A549 (cell line): Measurements from ENCODE around the gene GABRA4. TPM values are rescaled to one million over a fixed set of nuclear protein-coding genes. Genes with fewer than 3 reads are reported as not detected.

ENCODE experiments used
- ATAC-seq, 2 experiments: fragments of 200-7000 bp in 1 of 2; fragments of >200 bp in 1 of 2; cut with Nextera tagmentation in 1 of 2; cut with Tn5 transposase in 1 of 2; 3 replicates each; pipeline versions ENCODE4 v1.8.0 to v1.9.1; 2018 to 2020; ENCODE audit warnings: mild to moderate bottlenecking in 1 of 2, moderate library complexity in 1 of 2
- CTCF ChIA-PET: fragments of 300-600 bp; sonication (Branson Sonifier 250); formaldehyde crosslinking; extraction: SDS; loops from one replicate; lab custom pipeline; 2021; ENCODE audit warnings: antibody characterized with exemption, inconsistent platforms; lab: Yijun Ruan, JAX
- POLR2A ChIA-PET: fragments of 350-600 bp; formaldehyde crosslinking; extraction: SDS; loops from one replicate; lab custom pipeline; 2021; ENCODE audit warnings: antibody characterized with exemption, inconsistent platforms; lab: Yijun Ruan, JAX
- DNase-seq, 2 experiments: peaks; one replicate each; pipeline versions ENCODE4 v3.0.0 to v3.0.0-alpha.2; 2011 to 2016; ENCODE audit warnings: low read depth in 1 of 2, low spot score in 1 of 2
- FAIRE-seq: peaks from 2 replicates; lab custom pipeline; 2011; peaks lifted over from hg19 to GRCh38; lab: Jason Lieb, UNC
- H3K27ac ChIP-seq, 2 experiments: fragments of >200 bp; sonication (Bioruptor Twin); formaldehyde crosslinking; 3 replicates each; pipeline ENCODE4 v1.5.1; 2016 to 2017
- H3K4me1 ChIP-seq: fragments of >200 bp; sonication (Bioruptor Twin); formaldehyde crosslinking; 3 replicates; pipeline ENCODE4 v1.6.1; 2016
- H3K4me2 ChIP-seq: fragments of >200 bp; sonication (Bioruptor Twin); formaldehyde crosslinking; 3 replicates; pipeline ENCODE4 v1.6.1; 2016
- H3K4me3 ChIP-seq: fragments of >200 bp; sonication (Bioruptor Twin); formaldehyde crosslinking; 3 replicates; pipeline ENCODE4 v1.5.1; 2016
- H3K9me3 ChIP-seq: fragments of >200 bp; sonication (Bioruptor Twin); formaldehyde crosslinking; 3 replicates; pipeline ENCODE4 v1.6.1; 2016
- BHLHE40 ChIP-seq: IDR thresholded peaks from 2 replicates; pipeline ENCODE4 v1.6.1; 2012; ENCODE audit warnings: low read depth, low read length, inconsistent platforms
- CHD4 ChIP-seq: fragments of 200-600 bp; sonication (generic); IDR thresholded peaks from 2 replicates; pipeline ENCODE4 v1.6.1; 2016; ENCODE audit warnings: antibody characterized with exemption, mild to moderate bottlenecking, borderline replicate concordance
- EHF ChIP-seq: fragments of 250-450 bp; sonication (Bioruptor Pico); IDR thresholded peaks from 2 replicates; pipeline ENCODE4 v1.5.0; 2020; ENCODE audit warnings: mild to moderate bottlenecking
- EHMT2 ChIP-seq: fragments of 200-600 bp; sonication (generic); IDR thresholded peaks from 2 replicates; pipeline ENCODE4 v1.6.1; 2016; ENCODE audit warnings: antibody characterized with exemption, low read depth, mild to moderate bottlenecking, moderate library complexity
- FOSB ChIP-seq: fragments of 250-450 bp; sonication (Bioruptor Pico); IDR thresholded peaks from 2 replicates; pipeline ENCODE4 v1.5.0; 2020; ENCODE audit warnings: mild to moderate bottlenecking, moderate library complexity
- HDAC2 ChIP-seq: fragments of 200-600 bp; sonication (generic); IDR thresholded peaks from 2 replicates; pipeline ENCODE4 v1.6.1; 2016
- KDM1A ChIP-seq: fragments of 200-600 bp; sonication (generic); IDR thresholded peaks from 2 replicates; pipeline ENCODE4 v1.6.1; 2016; ENCODE audit warnings: low read depth, mild to moderate bottlenecking
- MAFK ChIP-seq: fragments of 450-650 bp; IDR thresholded peaks from 2 replicates; pipeline ENCODE4 v1.6.1; 2014; ENCODE audit not compliant: partially characterized antibody
- MAZ ChIP-seq: fragments of 150-350 bp; IDR thresholded peaks from 2 replicates; pipeline ENCODE4 v1.6.1; 2014; ENCODE audit warnings: antibody characterized with exemption, low read depth, low read length, borderline replicate concordance
- MYC ChIP-seq: IDR thresholded peaks from 2 replicates; pipeline ENCODE4 v1.6.1; 2012; ENCODE audit warnings: mild to moderate bottlenecking, inconsistent platforms, low read length, improper control_type of control experiment, borderline replicate concordance
- POLR2A ChIP-seq: IDR thresholded peaks from 2 replicates; pipeline ENCODE4 v1.6.1; 2012; ENCODE audit warnings: mild to moderate bottlenecking, low read length
- RAD21 ChIP-seq, 2 experiments: fragments of >200 bp in 1 of 2; sonication (Bioruptor Twin) in 1 of 2; formaldehyde crosslinking in 1 of 2; IDR thresholded peaks in 1 of 2; conservative IDR thresholded peaks in 1 of 2; 2 replicates in 1 of 2; 3 replicates in 1 of 2; pipeline ENCODE4 v1.6.1; 2012 to 2018; ENCODE audit warnings: inconsistent platforms in 1 of 2
- SMC3 ChIP-seq: fragments of >200 bp; sonication (Bioruptor Twin); formaldehyde crosslinking; IDR thresholded peaks from 3 replicates; pipeline ENCODE4 v1.6.1; 2018; ENCODE audit warnings: inconsistent platforms
- TP53 ChIP-seq: fragments of 250-450 bp; sonication (Bioruptor Pico); IDR thresholded peaks from 2 replicates; pipeline ENCODE4 v1.5.0; 2021; ENCODE audit warnings: mild to moderate bottlenecking, moderate library complexity
- ZFP36 ChIP-seq: fragments of 450-650 bp; IDR thresholded peaks from 2 replicates; pipeline ENCODE4 v1.6.1; 2014; ENCODE audit warnings: borderline replicate concordance; ENCODE audit not compliant: partially characterized antibody
- ZSCAN20 ChIP-seq: fragments of 250-450 bp; sonication (Bioruptor Pico); IDR thresholded peaks from 2 replicates; pipeline ENCODE4 v1.8.0; 2022; ENCODE audit warnings: mild to moderate bottlenecking, moderate library complexity
- WGBS: methylation state at CpG from one replicate; pipeline ENCODE4 v1.1.6; 2017; ENCODE audit errors: missing lambda C conversion rate; 5-methylcytosine and 5-hydroxymethylcytosine counted together
- polyA plus RNA-seq, 4 experiments: library from polyadenylated mRNA; depleted of rRNA in 3 of 4; stranded (reverse); fragments of >200 nt; fragmentation: RNase III in 1 of 4; extraction: RNeasy Plus Mini Kit Qiagen cat#74134 plus additional on column Dnase treatment in 1 of 4; gene quantifications; 2 replicates in 3 of 4; 3 replicates in 1 of 4; pipeline ENCODE4 v1.2.3, GENCODE V29; 2011 to 2017
- TF ChIP-seq, protein P1 (sequence below): fragments of 250-450 bp; sonication (Bioruptor Pico); IDR thresholded peaks from 2 replicates; pipeline ENCODE4 v1.5.0; 2021; ENCODE audit warnings: mild to moderate bottlenecking, moderate library complexity, borderline replicate concordance
- TF ChIP-seq, protein P2 (sequence below): IDR thresholded peaks from 2 replicates; pipeline ENCODE4 v1.6.1; 2012
- TF ChIP-seq, protein P3 (sequence below): IDR thresholded peaks from 2 replicates; pipeline ENCODE4 v1.6.1; 2012; ENCODE audit warnings: low read depth, borderline replicate concordance
- TF ChIP-seq, protein P4 (sequence below): fragments of 200-600 bp; sonication (generic); IDR thresholded peaks from 2 replicates; pipeline ENCODE4 v1.6.1; 2016; ENCODE audit warnings: antibody characterized with exemption, mild to moderate bottlenecking, moderate library complexity
- TF ChIP-seq, protein P5 (sequence below): fragments of >200 bp; sonication (Bioruptor Twin); formaldehyde crosslinking; IDR thresholded peaks from 2 replicates; pipeline ENCODE4 v1.6.1; 2016
- TF ChIP-seq, protein P6 (sequence below): IDR thresholded peaks from 2 replicates; pipeline ENCODE4 v1.6.1; 2012
- TF ChIP-seq, protein P7 (sequence below): fragments of 150-350 bp; IDR thresholded peaks from 2 replicates; pipeline ENCODE4 v1.6.1; 2014; ENCODE audit warnings: low read depth, mild to moderate bottlenecking, low read length

Gene GABRA4
- polyA plus RNA-seq, 2 of the 4 experiments (the other 2 are of a cell fraction) = not detected

DNA sequence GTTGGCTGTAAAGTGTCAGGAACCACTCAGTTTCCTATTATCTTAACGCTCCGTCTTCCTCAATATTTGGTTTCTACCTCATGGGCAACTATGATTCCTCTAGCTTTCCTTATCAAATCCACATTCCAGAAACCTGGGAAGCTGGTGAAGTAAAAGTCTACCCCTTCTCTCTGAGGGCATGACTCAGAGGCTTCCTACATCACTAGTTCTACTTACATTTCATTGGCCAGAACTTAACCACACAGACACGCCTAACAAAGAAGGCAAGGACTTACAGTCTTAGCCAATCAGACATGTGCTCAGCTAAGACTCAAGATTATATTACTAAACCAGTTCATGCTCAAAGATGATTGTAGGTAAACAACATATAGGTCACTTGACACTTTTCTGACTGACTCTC is 114.7 kb downstream of the GABRA4 start:
- FAIRE-seq = no peak
- ChIA-PET POLR2A (no interaction called here), CTCF (no interaction called here)
- no peak for DNase-seq
- no peaks in the 10 kb centered on the region for H3K4me1 ChIP-seq
- TF ChIP-seq SMC3 (no peak), ZSCAN20 (no peak), ZFP36 (no peak), HDAC2 (no peak), EHMT2 (no peak), TP53 (CRISPR knock-in tag) (no peak), EHF (no peak), MAFK (no peak)
- TF ChIP-seq, protein P1, sequence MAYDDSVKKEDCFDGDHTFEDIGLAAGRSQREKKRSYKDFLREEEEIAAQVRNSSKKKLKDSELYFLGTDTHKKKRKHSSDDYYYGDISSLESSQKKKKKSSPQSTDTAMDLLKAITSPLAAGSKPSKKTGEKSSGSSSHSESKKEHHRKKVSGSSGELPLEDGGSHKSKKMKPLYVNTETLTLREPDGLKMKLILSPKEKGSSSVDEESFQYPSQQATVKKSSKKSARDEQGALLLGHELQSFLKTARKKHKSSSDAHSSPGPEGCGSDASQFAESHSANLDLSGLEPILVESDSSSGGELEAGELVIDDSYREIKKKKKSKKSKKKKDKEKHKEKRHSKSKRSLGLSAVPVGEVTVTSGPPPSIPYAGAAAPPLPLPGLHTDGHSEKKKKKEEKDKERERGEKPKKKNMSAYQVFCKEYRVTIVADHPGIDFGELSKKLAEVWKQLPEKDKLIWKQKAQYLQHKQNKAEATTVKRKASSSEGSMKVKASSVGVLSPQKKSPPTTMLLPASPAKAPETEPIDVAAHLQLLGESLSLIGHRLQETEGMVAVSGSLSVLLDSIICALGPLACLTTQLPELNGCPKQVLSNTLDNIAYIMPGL (CRISPR knock-in tag) = no peak
- TF ChIP-seq, protein P2, sequence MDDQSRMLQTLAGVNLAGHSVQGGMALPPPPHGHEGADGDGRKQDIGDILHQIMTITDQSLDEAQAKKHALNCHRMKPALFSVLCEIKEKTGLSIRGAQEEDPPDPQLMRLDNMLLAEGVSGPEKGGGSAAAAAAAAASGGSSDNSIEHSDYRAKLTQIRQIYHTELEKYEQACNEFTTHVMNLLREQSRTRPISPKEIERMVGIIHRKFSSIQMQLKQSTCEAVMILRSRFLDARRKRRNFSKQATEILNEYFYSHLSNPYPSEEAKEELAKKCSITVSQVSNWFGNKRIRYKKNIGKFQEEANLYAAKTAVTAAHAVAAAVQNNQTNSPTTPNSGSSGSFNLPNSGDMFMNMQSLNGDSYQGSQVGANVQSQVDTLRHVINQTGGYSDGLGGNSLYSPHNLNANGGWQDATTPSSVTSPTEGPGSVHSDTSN = no peak
- TF ChIP-seq, protein P3, sequence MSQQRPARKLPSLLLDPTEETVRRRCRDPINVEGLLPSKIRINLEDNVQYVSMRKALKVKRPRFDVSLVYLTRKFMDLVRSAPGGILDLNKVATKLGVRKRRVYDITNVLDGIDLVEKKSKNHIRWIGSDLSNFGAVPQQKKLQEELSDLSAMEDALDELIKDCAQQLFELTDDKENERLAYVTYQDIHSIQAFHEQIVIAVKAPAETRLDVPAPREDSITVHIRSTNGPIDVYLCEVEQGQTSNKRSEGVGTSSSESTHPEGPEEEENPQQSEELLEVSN = no peak
- no peak for ATAC-seq
- no peak overlapping the region for H3K4me3 ChIP-seq
- H3K4me2 ChIP-seq = no peak overlapping the region
- 38% methylated on average over 3 of the region's 3 CpGs for WGBS
- H3K27ac ChIP-seq = no peak overlapping the region
- no peaks in the 10 kb centered on the region for H3K9me3 ChIP-seq

DNA sequence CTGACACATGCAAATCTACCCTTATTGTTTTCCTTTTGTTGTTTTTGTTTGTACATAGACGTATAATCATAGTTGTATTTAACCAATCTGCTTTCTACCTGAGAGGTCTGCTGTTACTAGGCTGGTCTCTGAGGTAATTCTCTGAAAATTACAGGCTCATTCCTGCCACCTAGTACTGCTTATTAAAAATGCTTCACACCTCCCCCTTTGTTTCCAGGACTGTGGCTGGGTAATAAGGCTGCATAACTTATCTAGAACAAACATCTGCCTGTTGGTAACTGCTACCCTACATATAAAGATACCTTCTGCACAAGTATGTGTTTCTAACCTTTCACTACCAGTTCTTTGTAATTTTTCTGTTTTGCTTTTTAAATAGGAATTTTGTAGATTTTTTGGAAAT is 118.6 kb downstream of the GABRA4 start:
- Histone ChIP-seq H3K9me3 (no peaks in the 10 kb centered on the region), H3K4me1 (no peaks in the 10 kb centered on the region), H3K4me3 (no peak overlapping the region), H3K27ac (no peak overlapping the region), H3K4me2 (no peak overlapping the region)
- DNase-seq (no peak), ATAC-seq (no peak), FAIRE-seq (no peak)
- POLR2A ChIA-PET = no interaction called here
- WGBS = 0% methylated on average over 1 of the region's 1 CpG
- CTCF ChIA-PET = no interaction called here
- TF ChIP-seq HDAC2 = no peak
- no peak for TF ChIP-seq BHLHE40
- TF ChIP-seq, protein P2 = no peak
- TF ChIP-seq, protein P4, sequence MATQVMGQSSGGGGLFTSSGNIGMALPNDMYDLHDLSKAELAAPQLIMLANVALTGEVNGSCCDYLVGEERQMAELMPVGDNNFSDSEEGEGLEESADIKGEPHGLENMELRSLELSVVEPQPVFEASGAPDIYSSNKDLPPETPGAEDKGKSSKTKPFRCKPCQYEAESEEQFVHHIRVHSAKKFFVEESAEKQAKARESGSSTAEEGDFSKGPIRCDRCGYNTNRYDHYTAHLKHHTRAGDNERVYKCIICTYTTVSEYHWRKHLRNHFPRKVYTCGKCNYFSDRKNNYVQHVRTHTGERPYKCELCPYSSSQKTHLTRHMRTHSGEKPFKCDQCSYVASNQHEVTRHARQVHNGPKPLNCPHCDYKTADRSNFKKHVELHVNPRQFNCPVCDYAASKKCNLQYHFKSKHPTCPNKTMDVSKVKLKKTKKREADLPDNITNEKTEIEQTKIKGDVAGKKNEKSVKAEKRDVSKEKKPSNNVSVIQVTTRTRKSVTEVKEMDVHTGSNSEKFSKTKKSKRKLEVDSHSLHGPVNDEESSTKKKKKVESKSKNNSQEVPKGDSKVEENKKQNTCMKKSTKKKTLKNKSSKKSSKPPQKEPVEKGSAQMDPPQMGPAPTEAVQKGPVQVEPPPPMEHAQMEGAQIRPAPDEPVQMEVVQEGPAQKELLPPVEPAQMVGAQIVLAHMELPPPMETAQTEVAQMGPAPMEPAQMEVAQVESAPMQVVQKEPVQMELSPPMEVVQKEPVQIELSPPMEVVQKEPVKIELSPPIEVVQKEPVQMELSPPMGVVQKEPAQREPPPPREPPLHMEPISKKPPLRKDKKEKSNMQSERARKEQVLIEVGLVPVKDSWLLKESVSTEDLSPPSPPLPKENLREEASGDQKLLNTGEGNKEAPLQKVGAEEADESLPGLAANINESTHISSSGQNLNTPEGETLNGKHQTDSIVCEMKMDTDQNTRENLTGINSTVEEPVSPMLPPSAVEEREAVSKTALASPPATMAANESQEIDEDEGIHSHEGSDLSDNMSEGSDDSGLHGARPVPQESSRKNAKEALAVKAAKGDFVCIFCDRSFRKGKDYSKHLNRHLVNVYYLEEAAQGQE = no peak
- no peak for TF ChIP-seq SMC3
- TF ChIP-seq RAD21 (conservative IDR thresholded peaks at IDR 0.05 in 1 of 2, IDR thresholded peaks at IDR 0.05 in 1 of 2) = no peak
- TF ChIP-seq CHD4 = no peak
- no peak for TF ChIP-seq POLR2A
- no peak for TF ChIP-seq MYC
- TF ChIP-seq, protein P5, sequence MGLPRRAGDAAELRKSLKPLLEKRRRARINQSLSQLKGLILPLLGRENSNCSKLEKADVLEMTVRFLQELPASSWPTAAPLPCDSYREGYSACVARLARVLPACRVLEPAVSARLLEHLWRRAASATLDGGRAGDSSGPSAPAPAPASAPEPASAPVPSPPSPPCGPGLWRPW = no peak
- no peak for TF ChIP-seq MAZ
- TF ChIP-seq FOSB (CRISPR knock-in tag) = no peak
- TF ChIP-seq KDM1A = no peak
- no peak for TF ChIP-seq EHF
- TF ChIP-seq, protein P6, sequence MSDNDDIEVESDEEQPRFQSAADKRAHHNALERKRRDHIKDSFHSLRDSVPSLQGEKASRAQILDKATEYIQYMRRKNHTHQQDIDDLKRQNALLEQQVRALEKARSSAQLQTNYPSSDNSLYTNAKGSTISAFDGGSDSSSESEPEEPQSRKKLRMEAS = no peak
- TF ChIP-seq, protein P7, sequence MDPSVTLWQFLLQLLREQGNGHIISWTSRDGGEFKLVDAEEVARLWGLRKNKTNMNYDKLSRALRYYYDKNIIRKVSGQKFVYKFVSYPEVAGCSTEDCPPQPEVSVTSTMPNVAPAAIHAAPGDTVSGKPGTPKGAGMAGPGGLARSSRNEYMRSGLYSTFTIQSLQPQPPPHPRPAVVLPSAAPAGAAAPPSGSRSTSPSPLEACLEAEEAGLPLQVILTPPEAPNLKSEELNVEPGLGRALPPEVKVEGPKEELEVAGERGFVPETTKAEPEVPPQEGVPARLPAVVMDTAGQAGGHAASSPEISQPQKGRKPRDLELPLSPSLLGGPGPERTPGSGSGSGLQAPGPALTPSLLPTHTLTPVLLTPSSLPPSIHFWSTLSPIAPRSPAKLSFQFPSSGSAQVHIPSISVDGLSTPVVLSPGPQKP = no peak
